Stomach (tissue), 9 donors: Measurements from ENCODE around the gene MED31. TPM values are rescaled to one million over a fixed set of nuclear protein-coding genes. Genes with fewer than 3 reads are reported as not detected.

Experiments used
- DNase-seq, 2 donors: peaks; one replicate each; pipeline versions ENCODE4 v3.0.0 to v3.0.0-alpha.2; 2013 to 2019
- H3K27ac ChIP-seq, 5 donors: fragments of 200-600 bp in 4 of 5; sonication (generic) in 4 of 5; one replicate each; pipeline ENCODE4 v1.5.1; 2013 to 2019; ENCODE audit warnings: mild to moderate bottlenecking in 1 of 5, moderate library complexity in 1 of 5
- H3K27me3 ChIP-seq, 3 donors: fragments of 200-600 bp; sonication (generic); one replicate each; pipeline ENCODE4 v1.5.1; 2017 to 2019; ENCODE audit warnings: mixed run types in 1 of 3
- H3K36me3 ChIP-seq, 4 donors: fragments of 200-600 bp; sonication (generic); 1 replicate in 3 of 4; 2 replicates in 1 of 4; pipeline ENCODE4 v1.5.1; 2016 to 2019
- H3K4me1 ChIP-seq, 4 donors: fragments of 200-600 bp; sonication (generic); one replicate each; pipeline ENCODE4 v1.5.1; 2016 to 2019
- H3K4me3 ChIP-seq, 4 donors: fragments of 200-600 bp; sonication (generic) in 3 of 4; one replicate each; pipeline ENCODE4 v1.5.1; 2016 to 2019; ENCODE audit warnings: mild to moderate bottlenecking in 1 of 4
- H3K9me3 ChIP-seq, 4 donors: fragments of 200-600 bp; sonication (generic); one replicate each; pipeline ENCODE4 v1.5.1; 2016 to 2019
- CTCF ChIP-seq, 7 experiments: fragments of 450-650 bp in 4 of 7; fragments of 200-600 bp in 3 of 7; sonication (generic) in 3 of 7; IDR thresholded peaks; one replicate each; pipeline ENCODE4 v1.5.1; 2016 to 2019; ENCODE audit warnings: antibody characterized with exemption in 7 of 7, control low read depth in 2 of 7, mild to moderate bottlenecking in 1 of 7
- EP300 ChIP-seq: sonication (generic); formaldehyde crosslinking; IDR thresholded peaks from one replicate; pipeline ENCODE4 v1.6.1; 2017; ENCODE audit warnings: antibody characterized with exemption
- POLR2A ChIP-seq, 4 donors: fragments of 450-650 bp; IDR thresholded peaks; one replicate each; pipeline ENCODE4 v1.6.1; 2016; ENCODE audit warnings: antibody characterized with exemption in 4 of 4, control low read depth in 2 of 4, mild to moderate bottlenecking in 1 of 4, moderate library complexity in 1 of 4
- POLR2AphosphoS5 ChIP-seq, 3 donors: sonication (generic); formaldehyde crosslinking; IDR thresholded peaks; one replicate each; pipeline ENCODE4 v1.6.1; 2016; ENCODE audit warnings: antibody characterized with exemption in 3 of 3
- WGBS, 5 donors: extraction: QIAGEN DNeasy Blood & Tissue Kit in 3 of 5; methylation state at CpG; one replicate each; pipeline versions ENCODE4 v1.1.5 to v1.1.7; 2013 to 2018; 5-methylcytosine and 5-hydroxymethylcytosine counted together
- intact Hi-C: fragments of 100-400 bp; cut with DNase I; formaldehyde crosslinking; loops from one replicate; pipeline ENCODE4 v1.15.1; 2023; ENCODE audit warnings: low total_unique reads
- polyA plus RNA-seq, 3 donors: library from polyadenylated mRNA; stranded (reverse); fragments of 200-250 nt; gene quantifications; one replicate each; pipeline ENCODE4 v1.2.3, GENCODE V29; 2013
- total RNA-seq, 5 donors: library from RNA; depleted of rRNA; stranded (reverse); fragments of >200 nt; gene quantifications; one replicate each; pipeline versions ENCODE4 v1.1.0 to v1.2.3, GENCODE V29; 2014 to 2016
- donor health status: healthy with polysubstance abuse.
- donor health status: Bipolar disorder and iron deficiency.
- donor health status: healthy.

Gene MED31
- total and polyA plus RNA-seq, 8 donors = 1.4 to 28.4 (median 12.7) TPM; not detected in 1

GRCh38 chr17:6674586-6674985 is 23.2 kb upstream of the MED31 start:
- WGBS, 5 donors = 91 to 96% (median 94%) methylated on average over 11 to 13 of the region's 13 CpGs
- Histone ChIP-seq H3K36me3 (no peaks in the 10 kb centered on the region), H3K27ac (no peak overlapping the region), H3K4me1 (peaks cover 0 to 17% (median 14%) of the 10 kb centered on the region in 4 donors), H3K27me3 (peaks cover 0 to 52% (median 3%) of the 10 kb centered on the region in 3 donors), H3K9me3 (no peaks in the 10 kb centered on the region), H3K4me3 (no peak overlapping the region)
- DNase-seq = no peak
- TF ChIP-seq POLR2AphosphoS5 (IDR thresholded peaks at IDR 0.05) = no peak
- no peak for TF ChIP-seq EP300
- no peak for TF ChIP-seq CTCF (IDR thresholded peaks at IDR 0.05)
- TF ChIP-seq POLR2A (IDR thresholded peaks at IDR 0.05) = no peak
- intact Hi-C loops = no loop called here

GRCh38 chr17:6671431-6671830 is 20.0 kb upstream of the MED31 start:
- WGBS, 5 donors = 80 to 87% (median 85%) methylated on average over 6 to 7 of the region's 7 CpGs
- Histone ChIP-seq H3K9me3 (no peaks in the 10 kb centered on the region), H3K4me3 (no peak overlapping the region), H3K36me3 (no peaks in the 10 kb centered on the region), H3K27me3 (peaks cover 0 to 45% (median 0%) of the 10 kb centered on the region in 3 donors), H3K27ac (no peak overlapping the region), H3K4me1 (peaks cover 0 to 3% (median under 1%) of the 10 kb centered on the region in 4 donors)
- no peak for DNase-seq
- TF ChIP-seq CTCF (IDR thresholded peaks at IDR 0.05) = no peak
- no peak for TF ChIP-seq EP300
- no peak for TF ChIP-seq POLR2A (IDR thresholded peaks at IDR 0.05)
- no peak for TF ChIP-seq POLR2AphosphoS5 (IDR thresholded peaks at IDR 0.05)
- intact Hi-C loops = no loop called here

GRCh38 chr17:6670999-6671398 is 19.6 kb upstream of the MED31 start:
- Histone ChIP-seq H3K4me1 (peaks cover 0 to 4% (median 1%) of the 10 kb centered on the region in 4 donors), H3K4me3 (no peak overlapping the region), H3K36me3 (no peaks in the 10 kb centered on the region), H3K27me3 (peaks cover 0 to 41% (median 0%) of the 10 kb centered on the region in 3 donors), H3K9me3 (no peaks in the 10 kb centered on the region), H3K27ac (no peak overlapping the region)
- 77 to 89% (median 86%) methylated on average over 5 to 6 of the region's 6 CpGs for WGBS, 5 donors
- intact Hi-C loops = no loop called here
- TF ChIP-seq EP300 = no peak
- no peak for TF ChIP-seq CTCF (IDR thresholded peaks at IDR 0.05)
- no peak for DNase-seq

GRCh38 chr17:6670571-6670970 is 19.2 kb upstream of the MED31 start:
- DNase-seq = no peak
- no peak overlapping the region for H3K27ac ChIP-seq
- intact Hi-C loops = no loop called here
- no peak overlapping the region for H3K4me3 ChIP-seq
- WGBS, 5 donors = 88 to 99% (median 94%) methylated on average over 8 of the region's 8 CpGs
- no peaks in the 10 kb centered on the region for H3K9me3 ChIP-seq
- peaks cover 0 to 40% (median 0%) of the 10 kb centered on the region in 3 donors for H3K27me3 ChIP-seq
- H3K4me1 ChIP-seq = peaks cover 0 to 7% (median 1%) of the 10 kb centered on the region in 4 donors
- no peaks in the 10 kb centered on the region for H3K36me3 ChIP-seq
- TF ChIP-seq EP300 (no peak), CTCF (IDR thresholded peaks at IDR 0.05) (no peak), POLR2A (IDR thresholded peaks at IDR 0.05) (no peak), POLR2AphosphoS5 (IDR thresholded peaks at IDR 0.05) (no peak)
